Measurements from ENCODE around the gene SEPTIN10.
"Not testable (repeated sequence)": the region's sequence is repeated elsewhere in the genome, so short reads cannot be mapped to it uniquely, and the experiment has no call there.

SEPTIN10 gene

DNA sequence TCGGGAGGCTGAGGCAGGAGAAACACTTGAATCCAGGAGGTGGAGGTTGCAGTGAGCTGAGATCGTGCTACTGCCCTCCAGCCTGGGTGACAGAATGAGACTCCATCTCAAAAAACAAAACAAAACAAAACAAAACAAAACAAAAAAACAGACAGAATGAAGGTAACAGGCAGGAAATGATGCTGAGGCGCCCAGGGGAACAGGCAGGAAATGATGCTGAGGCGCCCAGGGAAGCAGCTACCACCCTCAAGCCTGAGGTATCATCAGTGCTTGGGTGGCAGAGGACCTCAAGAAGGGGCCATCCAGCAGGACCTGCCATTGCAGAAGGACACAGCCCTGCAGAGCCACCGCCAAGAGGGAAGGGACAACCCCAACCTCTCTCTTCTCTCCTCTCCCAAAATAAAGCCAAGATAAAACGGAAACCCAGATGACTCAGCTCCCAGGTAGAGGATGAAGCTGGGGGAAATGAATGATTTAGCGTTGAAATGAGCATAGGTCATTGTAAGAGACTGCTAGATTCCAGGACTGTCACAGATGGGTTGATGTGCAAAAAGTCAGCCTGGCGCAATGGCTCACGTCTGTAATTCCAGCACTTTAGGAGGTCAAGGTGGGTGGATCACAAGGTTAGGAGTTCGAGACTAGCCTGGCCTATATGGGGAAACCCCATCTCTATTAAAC is 19.7 kb upstream of the SEPTIN10 start:
- DNase-seq, result no peak

GRCh38 chr2:109632158-109632789 is 18.5 kb upstream of the SEPTIN10 start:
- no peak for DNase-seq

DNA sequence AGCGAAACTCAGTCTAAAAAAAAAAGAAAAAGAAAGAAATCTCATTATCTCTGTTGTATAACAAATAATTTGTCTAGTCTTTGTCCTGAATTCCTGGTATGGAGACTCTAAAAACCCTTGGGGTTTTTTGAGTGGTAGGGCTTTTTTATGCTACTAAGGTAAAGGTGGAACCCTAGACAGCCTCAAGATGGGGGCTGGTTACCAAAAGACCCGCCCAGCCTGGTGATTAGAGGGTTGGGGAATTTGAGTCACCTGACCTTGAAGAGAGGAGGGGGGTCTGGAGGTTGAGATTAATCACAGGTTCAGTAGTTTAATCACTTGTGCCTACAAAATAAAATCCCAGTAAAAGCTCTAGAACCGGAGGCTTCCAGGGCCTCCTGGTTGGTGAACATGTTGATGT is 18.0 kb upstream of the SEPTIN10 start:
- DNase-seq, result no peak

GRCh38 chr2:109630441-109631430 is 17.0 kb upstream of the SEPTIN10 start:
- no peak for DNase-seq

- DNase-seq, result no peak
Measured at GRCh38 chr2:109629867-109630266, 16.1 kb upstream of the SEPTIN10 start.

- DNase-seq, result not testable (repeated sequence)
Measured at GRCh38 chr2:109628321-109628720, 14.6 kb upstream of the SEPTIN10 start.

GRCh38 chr2:109624339-109624738 is 10.6 kb upstream of the SEPTIN10 start:
- no peak for DNase-seq

DNA sequence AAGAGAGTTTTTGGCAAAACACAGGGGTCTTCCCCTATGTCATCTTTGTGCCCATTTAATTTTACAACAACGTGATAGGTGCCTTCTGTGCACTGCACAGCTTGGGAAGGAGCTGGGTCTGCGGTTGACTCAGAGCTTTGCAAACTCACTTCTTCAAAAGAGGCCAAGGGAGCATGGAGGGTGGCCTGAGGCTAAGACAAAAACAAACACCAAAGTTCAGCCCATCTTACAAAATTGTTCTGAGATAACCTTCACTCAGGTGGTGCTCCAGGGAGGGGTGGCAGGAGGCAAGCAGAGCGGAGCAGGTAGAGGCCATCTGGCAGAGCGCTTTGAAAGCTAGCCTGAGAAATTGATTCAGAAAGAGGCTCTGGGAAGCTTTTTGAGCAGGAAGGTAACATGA is 10.2 kb upstream of the SEPTIN10 start:
- DNase-seq, result no peak

GRCh38 chr2:109623297-109623696 is 9.5 kb upstream of the SEPTIN10 start:
- no peak for DNase-seq

GRCh38 chr2:109619032-109619615 is 5.4 kb upstream of the SEPTIN10 start:
- DNase-seq, result peak; percentile 8

DNA sequence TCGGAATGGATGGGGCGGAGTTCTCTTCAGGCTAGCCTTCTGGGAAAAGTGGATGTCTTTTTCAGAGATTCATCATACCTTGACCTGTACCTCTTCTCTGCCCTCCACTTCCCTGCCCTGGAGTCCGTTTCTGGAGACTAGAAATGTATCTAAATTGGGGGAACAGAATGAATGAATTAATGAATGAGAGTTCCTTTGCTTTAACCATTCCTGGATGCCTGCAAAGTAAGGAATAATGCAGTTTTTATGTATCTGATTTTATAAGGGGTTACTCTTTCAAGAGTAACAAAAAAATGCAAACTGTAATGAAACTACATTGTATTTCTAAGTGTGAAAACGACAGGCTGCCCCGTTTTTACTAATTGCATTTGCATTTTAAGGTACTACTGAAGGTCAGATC is 2.4 kb upstream of the SEPTIN10 start:
- no peak for DNase-seq

DNA sequence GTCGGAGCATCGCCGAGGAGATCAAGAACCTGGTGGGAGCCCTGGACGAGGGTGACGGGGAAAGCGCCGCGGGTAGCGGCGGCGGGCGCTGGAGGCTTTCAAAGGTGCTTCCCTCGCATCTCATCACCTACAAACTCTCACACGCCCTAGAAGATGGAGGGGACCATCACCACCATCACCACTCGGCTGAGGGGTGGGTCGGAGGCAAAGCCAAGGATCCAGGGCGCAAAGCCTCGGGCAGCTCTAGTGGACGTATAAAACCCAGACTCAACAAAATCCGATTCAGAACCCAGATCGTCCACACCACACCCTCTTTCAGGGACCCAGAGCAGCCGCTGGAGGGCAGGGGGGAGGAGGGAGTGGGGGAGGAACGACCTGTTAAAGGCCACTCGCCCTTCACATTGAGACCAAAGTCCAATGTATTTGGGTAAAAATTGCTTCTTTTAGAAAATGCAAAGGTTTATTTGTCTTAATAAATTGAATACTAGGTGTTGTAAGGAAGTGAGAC is 1.9 kb upstream of the SEPTIN10 start:
- no peak for DNase-seq

DNA sequence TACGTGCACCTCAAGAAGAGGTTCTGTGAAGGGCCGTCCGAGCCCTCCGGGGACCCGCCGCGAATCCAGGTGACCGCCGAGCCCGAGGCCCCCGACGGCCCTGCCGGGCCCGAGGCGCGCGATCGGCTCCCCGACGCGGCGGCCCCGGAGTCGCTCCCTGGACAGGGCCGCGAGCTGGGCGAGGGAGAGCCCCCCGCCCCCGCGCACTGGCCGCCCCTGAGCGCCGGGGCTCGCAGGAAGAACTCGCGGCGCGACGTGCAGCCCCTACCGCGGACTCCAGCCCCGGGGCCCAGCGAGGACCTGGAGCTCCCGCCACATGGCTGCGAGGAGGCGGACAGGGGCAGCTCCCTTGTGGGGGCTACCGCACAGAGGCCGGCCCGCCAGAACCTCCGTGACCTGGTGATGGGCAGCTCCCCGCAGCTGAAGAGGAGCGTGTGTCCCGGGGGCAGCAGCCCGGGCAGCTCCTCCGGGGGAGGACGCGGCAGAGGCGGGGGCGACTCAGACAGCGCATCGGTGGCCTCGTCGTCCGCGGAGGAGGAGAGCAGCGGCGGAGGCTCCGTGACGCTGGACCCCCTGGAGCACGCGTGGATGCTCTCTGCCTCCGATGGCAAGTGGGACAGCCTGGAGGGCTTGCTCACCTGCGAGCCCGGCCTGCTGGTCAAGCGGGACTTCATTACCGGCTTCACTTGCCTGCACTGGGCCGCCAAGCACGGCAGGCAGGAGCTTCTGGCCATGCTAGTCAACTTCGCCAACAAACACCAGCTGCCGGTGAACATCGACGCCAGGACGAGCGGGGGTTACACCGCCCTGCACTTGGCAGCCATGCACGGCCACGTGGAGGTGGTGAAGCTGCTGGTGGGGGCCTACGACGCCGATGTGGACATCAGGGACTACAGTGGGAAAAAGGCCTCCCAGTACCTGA is 1.2 kb upstream of the SEPTIN10 start:
- peak; percentile 37 for DNase-seq

DNA sequence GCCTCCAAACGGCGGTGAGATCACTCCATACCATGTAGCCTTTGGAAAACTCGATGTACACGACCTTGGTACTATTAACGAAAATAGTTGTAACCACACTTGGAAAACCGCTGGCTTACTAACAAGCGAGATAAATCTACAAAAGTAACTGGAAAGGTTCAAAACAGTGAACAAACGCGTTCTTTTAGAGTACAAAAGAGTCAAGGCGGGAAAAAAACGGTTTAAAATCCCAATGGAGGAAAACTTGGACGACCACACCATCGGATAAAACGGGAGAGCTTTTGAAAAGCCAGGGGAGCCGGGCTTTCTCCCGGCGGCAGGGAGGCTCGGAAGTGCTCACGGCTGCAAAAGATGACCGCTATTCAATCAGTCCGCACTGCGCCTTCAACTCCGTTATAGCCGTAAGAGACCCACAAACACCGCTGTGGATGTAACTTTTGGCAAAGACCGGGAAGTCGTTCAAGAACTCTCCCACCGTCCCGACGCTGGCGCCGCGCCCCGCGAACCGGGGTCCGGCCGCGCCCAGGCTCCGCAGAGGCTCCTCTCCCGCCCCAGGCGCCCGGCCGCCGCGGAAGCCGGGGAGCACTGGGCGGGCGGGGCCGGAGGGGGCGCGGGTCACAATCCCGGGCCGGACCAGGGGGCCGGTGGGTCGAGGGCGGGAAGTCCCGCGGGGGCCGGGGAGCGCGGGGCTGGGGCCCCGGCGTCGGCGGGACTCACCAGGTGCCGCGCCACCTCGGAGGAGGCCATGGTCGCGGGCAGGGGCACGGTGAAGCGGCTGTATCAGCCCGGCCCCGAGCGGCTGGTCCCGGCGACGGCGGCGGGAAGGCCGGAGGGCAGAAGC is 465 bp downstream of the SEPTIN10 start:
- peak; percentile 54 for DNase-seq

- peak; percentile 16 for DNase-seq
Measured at GRCh38 chr2:109611467-109612095, 2.2 kb downstream of the SEPTIN10 start.

DNA sequence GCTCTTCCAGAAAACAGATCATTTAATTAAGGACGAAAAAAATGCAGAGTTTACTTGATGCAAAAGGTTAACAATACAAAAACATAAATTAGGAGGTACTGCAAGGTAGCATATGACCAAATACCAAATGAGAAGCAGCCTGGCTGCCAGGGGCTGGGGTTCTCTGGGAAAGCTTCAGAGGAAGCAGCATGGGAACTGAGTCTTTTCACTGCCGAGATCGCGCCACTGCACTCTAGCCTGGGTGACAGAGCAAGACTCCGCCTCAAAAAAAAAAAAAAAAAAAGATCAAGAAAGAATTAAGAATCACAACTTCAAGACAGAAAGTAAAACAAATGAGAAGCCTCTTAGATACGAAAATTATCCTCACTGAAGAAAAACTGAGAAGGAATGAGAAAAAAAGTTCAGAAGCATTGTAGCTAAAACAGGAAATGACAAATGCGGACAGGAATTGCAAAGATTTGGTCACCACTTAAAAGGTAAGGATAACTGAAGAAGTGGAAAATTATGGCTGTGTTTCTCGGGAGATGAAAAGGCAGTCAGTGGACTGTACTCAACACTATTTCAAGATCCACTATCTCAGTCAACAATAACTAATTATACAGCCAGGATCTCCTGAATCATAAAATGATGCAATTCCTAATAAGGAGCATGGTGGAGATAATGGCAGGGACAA is 4.3 kb downstream of the SEPTIN10 start:
- DNase-seq, result no peak

DNA sequence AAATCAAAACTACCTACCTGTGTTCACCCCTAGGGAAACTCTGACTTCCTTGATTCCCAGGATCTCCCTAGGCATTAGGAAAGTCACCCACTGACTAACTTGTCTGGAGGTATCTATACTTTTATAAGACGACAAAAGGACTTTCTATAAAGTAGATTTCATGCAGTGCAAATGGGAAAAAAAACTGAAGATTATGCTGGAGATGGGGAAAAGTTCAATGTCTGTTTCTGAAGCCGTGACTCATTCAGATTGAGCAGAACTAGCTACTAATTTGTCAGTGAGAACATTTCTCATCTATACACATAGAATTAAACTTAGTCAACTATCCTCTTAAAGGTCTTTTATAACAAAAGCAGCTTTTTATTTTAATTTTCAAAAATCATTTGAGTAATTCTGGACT is 6.0 kb downstream of the SEPTIN10 start:
- DNase-seq, result no peak

DNA sequence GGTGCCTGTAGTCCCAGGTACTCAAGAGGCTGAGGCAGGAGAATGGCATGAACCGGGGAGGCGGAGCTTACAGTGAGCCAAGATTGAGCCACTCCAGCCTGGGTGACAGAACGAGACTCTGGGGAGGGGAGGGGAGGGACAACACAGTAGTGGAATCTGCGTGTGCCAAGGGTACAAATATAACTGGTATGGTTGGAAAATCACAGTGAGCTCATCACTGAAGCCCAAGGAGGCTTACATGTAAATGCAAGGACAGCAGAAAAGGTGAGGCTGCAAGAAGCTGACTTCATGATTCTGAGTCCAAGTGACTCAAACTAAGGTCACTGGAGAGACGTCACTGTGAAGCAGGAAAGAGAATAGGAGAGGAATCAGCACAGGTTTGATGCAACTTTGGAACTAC is 9.2 kb downstream of the SEPTIN10 start:
- no peak for DNase-seq

DNA sequence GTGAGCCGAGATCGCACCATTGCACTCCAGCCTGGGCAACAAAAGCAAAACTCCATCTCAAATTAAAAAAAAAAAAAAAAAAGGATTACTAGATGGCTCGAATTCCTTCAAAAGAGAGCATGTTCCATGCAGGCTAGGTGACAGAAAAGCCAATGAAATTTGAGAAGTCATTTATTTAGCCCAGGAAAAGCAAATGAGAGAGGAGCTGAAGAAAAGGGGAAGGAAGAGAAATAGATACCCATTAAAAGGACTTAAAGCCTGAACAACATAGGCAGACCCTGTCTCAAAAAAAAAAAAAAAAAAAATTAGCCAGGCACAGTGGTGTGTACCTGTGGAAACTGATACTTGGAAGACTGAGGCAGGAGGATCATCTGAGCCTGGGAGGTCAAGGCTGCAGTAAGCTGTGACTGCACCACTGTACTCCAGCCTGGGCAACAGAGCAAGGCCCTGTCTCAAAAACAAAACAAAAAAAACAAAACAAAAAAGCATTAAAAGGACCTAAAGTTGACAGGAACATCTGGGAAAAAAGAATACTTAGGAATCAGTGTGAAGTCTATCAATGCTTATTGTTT is 11.1 kb downstream of the SEPTIN10 start:
- no peak for DNase-seq

Data from NCI-H69 (cell line).